GM19395 (cell line): ENCODE measurements around the gene SHC4.
"Not testable (repeated sequence)": the region's sequence is repeated elsewhere in the genome, so short reads cannot be mapped to it uniquely, and the experiment has no call there.

Experiments used
- ATAC-seq: cut with Tn5 transposase; IDR thresholded peaks from one replicate; pipeline ENCODE4 v1.9.1; 2021; ENCODE audit warnings: mild to moderate bottlenecking, moderate library complexity; ENCODE audit not compliant: unreplicated experiment

SHC4 gene

DNA sequence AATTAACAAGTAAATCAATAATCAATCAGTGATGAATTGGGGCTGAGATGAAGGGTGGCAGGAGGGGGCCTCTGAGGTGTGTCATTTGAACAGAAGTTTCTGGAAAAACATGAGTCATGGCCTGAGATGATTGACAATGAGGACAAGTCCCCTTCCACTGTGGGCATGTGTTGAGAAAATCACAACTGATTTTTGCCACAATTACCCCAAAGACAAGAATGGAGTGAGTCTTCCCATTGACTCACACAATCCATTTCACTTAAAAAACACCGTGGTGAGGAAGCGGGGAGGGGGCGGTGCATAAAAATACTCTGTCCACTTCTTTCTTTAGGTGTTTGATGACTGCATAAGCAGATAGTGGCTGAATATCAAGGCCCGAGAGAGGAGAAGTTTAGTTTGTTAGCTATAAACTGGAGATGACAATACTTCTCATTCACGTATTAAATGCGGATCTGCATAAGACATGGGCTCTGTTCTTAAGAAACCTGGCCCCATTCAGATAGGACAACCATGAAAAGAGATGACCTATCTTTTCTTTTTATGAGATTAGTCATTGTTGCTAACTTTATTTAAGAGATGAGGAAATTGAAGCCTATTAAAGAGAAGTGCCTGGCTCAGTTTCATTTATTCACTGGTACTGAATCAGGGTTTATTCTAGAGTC lies 34.7 kb downstream of the SHC4 start:
- ATAC-seq, result no peak

DNA sequence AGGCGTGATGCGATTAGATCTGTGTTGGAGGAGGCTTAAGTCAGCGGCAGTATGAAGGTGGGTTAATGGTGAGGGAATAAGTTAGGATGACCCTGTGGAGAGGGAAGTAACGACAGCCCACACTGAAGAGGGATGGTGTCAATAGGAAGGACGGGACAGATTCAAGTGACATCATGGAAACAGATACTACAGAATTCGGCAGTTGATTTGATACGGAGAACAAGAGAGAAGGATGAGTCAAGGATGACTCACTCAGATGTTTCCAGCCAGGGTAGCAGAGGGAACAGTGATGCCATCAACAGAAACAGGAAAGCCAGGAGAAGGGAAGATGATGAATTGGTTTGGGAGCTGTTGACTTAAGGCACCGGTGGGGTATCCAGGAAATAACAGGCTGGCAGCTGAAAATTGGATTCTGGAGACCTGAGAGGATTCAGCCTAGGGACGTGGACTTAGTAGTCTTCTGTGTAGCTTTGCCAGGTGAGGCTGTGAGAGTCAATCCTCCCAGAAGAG lies 38.0 kb downstream of the SHC4 start:
- ATAC-seq, result no peak

DNA sequence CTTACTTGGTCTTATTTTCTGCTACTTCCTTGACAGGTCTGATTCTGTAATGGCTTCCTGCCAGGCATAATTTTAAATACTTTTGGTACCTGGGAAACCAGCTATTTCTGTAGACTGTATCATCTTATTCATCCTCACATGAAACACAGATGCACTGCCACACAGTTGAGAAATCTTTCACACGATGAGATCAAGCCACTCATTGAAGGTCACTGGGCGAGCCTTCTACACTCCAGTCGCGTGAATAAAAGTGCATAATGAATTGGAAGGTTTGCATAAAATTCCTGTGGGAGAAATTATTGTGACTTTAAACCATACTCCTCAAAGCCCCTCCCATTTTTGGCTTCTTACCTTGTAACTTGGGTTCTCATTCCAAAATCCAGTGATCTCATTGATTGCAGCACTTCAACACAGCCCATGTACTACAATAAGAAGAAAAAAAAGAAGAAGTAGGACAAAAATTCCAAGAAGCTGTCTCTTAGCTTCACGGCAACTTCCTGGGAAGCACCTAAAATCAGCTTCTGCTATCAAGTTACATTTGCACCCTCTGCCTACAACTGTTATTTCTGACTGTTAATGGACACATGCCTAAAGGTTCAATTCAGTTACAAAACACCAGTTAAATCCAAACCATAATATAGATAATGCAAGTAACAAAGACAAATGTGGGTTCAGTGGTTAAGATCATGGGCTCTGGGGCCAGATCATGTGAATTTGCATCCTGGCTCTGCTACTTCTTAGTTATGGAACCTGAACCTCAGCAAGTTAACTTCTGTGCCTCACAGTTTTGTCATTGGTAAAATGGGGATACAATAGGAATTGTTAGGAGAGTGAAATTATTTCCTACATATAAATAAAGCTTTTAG lies 39.0 kb downstream of the SHC4 start:
- ATAC-seq, result no peak

DNA sequence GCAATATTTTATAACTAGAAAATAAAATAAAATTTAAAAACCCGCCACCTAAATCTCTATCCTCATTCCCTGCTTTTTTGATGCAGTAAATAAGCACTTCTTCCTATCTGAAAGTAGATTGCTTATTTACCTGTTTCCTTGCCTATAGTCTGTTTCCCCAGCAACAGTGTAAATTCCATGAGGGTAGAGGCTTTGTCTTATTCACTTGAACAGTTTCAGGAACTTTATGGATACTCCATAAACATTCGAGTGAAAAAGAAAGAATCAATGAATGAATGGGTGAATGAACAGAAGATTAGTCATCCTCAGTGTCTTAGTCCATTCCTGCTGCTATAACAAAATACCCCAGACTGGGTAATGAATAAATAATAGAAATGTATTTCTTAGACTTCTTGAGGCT lies 41.7 kb downstream of the SHC4 start:
- no peak for ATAC-seq

DNA sequence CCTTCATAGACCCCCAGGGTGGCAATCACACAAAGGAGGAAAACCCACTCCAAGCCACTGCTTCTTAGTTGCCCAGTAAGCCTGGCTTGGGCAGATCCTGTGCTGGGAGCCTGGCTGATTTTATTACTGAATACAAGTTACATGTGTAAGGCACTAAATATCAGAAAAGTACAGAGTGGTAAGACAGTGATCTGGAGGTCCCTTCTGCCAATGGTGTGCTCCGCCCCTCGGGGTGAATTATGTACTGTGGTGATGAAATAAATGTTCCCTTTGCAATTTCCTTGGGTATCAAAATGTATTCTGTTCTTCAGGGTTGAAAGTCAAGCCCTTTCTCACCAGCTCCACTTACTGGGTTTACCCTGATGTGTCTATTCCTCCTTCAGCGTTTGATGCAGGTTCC lies 47.0 kb downstream of the SHC4 start:
- ATAC-seq, result no peak

DNA sequence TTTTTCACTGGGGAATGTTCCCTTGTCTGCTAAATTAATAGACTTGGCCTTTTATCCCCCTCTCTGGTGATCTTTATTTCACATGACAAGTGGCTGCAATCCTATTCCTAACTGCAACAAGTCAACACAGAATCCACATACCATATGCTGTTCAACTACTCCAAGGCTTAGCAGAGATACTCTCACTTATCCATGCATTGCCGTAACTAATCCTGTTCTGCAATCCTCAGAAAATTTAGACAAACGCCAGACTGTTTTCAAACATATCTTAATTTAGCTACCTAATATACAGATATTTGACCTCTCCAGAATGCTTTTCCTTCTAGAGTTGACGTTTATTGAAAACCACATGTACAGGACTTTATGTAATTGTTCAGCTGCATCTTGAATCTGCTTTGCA lies 47.9 kb downstream of the SHC4 start:
- ATAC-seq, result no peak

DNA sequence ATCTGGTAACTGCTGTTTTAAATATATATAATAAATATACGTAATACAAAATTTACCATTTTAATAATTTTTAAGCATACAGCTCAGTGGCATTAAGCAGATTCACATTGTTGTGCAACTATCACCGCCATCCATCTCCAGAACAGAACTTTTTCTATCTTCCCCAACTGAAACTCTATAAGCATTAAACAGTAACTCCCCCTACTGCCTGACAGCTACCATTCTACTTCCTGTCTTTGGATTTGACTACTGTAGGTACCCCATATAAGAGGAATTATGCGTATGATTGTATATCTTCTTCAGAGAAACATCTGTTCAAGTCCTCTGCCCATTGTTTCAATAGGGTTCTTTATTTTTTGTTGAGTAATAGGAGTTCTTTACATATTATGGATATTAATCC lies 49.0 kb downstream of the SHC4 start:
- ATAC-seq, result no peak

DNA sequence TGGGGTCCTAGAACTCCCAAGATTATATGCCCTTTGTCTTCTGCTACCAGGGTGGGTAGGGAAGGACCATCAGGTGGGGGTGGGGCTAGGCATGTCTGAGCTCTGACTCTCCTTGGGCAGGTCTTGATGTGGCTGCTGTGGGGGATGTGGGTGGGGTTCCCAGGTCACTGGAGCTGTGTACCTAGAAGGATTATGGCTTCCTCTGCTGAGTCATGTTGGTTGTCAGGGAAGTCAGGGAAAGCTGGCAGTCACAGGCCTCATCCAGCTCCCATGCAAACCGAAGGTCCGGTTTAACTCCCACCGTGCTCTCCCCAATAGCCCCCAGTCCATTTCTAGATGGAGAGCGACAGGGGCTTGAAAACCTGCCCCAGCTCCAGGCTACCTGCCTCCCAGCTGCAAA lies 50.6 kb downstream of the SHC4 start:
- no peak for ATAC-seq

DNA sequence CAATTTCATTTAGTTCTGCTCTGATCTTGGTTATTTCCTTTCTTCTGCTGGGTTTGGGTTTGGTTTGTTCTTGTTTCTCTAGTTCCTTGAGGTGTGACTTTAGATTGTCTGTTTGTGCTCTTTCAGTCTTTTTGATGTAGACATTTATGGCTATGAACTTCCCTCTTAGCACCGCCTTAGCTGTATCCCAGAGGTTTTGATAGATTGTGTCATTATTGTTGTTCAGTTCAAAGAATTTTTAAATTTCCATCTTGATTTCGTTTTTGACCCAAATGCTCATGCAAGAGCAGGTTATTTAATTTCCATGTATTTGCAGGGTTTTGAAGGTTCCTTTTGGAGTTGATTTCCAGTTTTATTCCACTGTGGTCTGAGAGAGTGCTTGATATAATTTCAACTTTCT lies 53.2 kb downstream of the SHC4 start:
- ATAC-seq, result not testable (repeated sequence)

DNA sequence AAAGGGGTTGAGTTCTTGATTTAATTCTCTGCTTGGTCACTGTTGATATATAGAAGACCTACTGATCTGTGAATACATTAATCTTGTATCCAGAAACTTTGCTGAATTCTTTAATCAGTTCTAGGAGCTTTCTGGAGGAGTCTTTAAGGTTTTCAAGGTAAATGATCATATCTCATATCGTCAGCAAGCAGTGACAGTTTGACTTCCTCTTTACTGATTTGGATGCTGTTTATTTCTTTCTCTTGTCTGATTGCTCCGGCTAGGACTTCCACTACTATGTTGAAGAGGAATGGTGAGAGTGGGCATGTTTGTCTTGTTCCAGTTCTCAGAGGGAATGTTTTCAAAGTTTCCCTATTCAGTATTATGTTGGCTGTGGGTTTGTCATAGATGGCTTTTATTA lies 54.4 kb downstream of the SHC4 start:
- not testable (repeated sequence) for ATAC-seq

DNA sequence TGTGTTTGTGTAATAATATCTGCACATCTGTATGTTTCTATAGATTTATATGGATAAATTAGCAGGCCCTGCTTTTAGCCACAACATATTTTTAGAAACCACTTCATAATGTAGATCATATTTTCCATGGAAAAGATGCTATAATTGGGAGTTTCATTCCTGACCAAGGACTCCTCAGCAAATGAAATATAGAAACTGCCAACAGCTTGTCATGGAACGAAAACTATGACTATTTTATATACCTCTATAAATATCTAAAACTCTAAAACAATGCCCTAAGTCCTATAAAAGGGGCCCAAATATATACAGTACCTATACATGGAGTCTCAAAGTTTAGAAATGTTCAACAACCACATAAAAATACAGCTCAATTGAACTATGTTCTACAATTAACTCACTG lies 57.9 kb downstream of the SHC4 start:
- ATAC-seq, result no peak

DNA sequence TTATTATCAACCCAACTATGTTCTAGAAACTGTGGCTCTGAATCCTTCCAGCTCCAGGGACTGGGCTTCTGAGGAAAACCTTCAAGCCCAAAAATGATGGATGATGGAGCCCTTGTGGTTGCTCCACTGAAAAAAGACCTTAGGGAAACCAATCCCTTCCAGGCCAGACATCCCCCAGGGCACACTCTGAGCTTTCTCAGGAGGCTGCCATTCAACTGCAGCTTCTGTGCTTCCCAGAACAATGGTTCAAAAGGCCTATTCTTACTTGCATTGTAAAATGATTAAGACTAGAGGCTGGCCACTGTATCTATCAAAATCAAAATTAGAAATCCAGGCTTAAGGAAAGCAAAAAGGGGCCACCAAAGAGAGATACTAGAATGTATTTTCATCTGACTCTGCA lies 58.5 kb downstream of the SHC4 start:
- ATAC-seq, result no peak

DNA sequence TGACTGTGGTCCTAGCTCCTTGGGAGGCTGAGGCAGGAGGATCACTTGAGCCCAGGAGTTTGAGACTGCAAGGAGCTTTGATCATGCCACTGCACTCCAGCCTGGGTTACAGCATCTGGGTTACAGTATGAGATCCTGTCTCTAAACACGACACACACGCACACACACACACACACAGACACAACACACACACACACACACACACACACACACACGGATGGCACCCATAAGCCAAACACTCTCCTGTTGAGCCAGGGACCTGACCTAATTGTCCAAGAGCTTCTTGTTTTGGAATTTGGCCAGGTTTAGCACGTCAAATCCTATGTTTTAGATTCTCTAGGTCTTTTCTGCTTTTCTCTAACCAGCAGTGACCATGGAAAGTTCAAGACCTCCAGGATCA lies 59.0 kb downstream of the SHC4 start:
- no peak for ATAC-seq

DNA sequence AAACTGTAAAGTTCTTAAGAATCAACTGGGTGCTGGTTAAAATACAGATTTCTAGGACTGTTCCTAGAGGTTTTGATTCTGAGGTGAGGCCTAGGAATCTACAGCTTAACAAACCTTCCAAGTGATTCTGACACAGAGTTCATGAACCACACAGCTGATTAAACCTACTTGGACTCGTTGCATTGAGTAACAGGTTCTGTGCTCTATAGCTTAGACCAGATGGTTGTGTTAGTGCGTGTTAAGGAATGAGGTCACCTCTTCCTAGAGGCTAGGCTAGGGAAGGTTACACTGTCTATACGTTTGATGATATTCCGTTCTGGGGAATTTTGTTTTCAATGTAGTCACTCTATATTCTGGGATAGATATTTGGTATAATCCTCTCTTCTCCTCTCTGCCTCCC lies 63.9 kb downstream of the SHC4 start:
- ATAC-seq, result no peak

DNA sequence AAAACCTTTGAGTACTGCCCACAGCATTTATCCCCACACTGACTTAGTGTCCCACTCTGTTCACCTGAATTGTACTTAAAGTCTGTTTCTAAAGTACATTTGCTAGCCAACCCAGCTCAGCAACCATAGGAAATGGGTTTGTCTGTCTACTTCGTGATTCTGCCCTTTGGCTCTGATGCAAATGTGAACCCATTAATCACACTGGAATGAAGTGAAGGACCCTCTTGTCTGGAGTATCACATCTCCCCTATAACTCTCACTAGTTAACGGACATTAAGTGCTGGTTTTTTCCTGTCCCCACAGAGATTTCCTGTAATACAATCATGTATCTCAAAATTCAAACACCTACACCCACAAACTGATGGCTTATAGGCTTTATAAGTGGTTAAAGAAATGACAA lies 65.3 kb downstream of the SHC4 start:
- ATAC-seq, result no peak

DNA sequence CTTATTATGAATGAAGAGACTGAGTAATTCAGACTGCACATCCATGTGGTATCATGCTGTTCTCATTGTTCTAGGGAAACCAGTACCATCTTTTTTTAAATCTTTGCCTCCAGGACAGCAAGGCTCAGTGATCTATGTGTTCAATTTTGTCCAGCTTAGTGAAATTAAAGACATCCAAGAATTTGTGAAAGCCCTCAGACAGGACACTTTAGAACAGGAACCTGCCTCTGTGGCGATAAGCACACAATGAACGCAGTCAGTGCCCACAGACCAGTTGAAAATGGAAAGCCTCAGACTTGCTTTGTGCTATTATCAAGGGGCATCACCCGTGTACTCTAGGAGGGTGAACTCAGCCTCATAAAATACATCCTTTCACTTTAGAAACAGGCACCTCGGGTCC lies 65.7 kb downstream of the SHC4 start:
- no peak for ATAC-seq

DNA sequence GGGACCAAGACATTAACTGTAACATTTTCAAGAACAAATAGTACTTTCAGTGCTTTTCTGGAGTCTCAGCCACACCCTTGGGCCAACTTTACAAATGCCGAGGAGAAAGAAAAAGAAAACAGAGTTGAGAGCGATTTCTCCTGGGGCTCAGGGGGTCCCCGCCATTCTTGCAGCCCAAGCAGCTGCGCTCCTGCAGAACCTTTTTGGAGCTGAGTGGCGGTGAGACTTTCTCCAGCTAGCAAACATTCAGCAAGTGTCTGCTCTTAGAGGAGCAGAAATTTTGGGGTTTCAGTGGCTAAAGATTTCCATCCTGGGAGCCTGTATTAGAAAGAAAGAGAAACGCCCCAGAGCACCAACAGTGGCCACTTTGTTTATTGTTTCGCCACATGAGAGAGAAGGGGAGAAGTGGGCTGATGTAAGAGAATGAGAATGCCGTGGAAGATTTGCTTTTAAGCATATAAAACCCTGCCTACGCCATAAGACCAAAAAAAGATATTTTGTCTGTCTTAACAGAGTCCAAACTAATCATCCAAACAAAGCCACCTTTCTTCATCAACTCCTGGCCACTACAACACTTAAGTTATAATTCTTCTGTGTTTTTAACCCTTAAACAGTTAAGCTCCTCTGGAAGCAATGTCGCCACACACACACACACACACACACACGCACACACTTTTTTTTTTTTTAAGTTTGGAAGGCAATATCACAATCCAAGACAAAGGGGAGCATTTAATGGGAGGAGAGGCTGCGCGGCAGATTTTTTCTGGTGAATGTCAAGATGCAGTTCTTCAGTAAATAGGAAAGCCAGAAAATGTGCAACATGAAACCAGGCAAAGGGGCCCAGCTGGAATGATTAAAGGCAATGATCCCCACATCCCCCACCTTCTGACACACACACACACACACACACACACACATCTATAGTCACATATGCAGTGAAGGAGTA lies 66.6 kb downstream of the SHC4 start:
- no peak for ATAC-seq

DNA sequence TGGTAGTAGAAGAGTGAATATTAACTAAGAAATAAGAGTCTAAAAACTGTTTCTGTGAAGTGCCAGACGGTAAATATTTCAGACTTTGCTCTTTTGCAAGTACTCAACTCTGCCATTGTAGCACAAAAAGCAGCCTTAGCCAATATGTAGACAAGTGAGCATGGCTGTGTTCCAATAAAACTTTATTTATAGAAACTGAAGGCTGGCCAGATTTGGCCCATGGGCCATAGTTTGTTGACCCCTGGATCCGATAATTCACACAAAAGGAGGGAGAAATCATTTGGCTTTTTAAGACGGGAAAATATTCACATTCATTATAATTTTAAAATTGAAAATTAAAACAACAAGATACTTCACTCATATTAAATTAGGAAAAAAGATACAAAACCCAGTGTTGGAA lies 70.4 kb downstream of the SHC4 start:
- ATAC-seq, result no peak

DNA sequence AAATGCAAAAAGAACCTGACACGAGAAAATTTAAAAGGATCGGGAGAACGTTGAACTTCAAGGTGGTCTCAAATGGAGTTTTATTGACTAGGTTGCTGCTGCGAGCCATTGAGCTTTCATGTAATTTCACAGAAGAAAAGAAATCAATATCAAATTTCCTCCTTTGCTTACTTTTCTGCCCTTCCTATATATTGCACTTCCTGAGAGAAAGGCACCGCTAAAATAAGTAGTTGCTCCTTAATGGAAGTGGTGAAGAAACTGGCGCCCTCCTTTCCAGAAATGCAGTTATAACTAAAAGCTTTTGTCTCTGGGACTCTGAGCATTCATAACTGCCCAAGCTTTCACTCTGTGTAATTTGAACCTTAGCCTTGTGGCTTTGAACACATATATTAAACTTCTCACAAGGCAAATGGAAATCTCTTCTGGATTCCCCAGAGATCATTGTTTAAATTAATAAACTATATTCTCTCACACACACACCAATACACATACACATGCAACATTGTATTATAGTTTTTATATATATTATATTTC lies 72.4 kb downstream of the SHC4 start:
- ATAC-seq, result no peak

DNA sequence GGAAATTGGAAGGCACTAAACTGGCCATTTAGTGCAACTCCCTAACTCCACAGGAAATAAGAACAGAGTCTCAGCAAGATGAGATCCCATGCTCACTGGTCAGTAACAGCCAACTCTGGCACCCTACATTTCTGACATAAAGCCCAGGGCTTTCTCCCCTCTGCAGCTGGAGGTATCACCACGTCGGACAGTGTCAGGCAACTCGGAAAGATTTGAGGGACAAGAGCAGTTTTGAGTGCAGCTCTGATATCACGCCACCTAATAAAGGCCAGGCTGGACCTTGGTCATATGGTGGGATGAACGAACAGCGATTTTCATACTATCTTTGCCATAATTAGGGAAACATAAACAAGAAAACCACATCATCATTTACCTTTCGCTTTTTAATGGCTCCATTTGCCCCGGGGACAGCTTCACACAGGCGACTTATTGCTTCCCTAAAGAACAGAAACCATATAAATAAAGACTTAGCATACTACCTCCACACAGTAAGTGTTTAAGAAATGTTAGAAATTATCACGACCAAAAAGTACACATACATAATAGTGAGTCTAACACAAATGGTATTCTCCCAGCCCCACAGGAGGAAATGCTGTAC lies 73.2 kb downstream of the SHC4 start:
- no peak for ATAC-seq

DNA sequence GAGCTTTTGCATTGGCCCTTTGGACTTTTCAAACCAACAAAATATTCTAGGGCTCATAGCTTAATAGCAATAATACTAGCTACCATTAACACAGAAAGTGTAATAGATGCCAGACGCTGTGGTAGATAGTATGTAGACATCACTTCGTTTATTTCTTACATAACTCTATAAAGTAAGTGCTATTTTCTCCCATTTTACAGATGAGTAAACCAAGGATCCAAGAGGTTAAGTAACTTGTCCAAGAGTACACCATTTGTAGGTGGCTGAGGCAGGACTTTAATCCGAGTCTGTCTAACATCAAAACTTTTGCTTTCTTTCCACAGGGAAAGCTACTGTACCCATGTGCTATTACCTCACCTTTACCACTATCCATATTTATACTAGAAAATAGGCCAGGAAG lies 73.8 kb downstream of the SHC4 start:
- ATAC-seq, result no peak
